ENCODE data around the gene RAVER2.
"Not testable (repeated sequence)": the region's sequence is repeated elsewhere in the genome, so short reads cannot be mapped to it uniquely, and the experiment has no call there.

The RAVER2 gene

GRCh38 chr1:64814427-64814826 is 69.6 kb downstream of the RAVER2 start:
- no peak for DNase-seq (ENCODE audit: low spot score)

- not testable (repeated sequence) for DNase-seq (ENCODE audit: low spot score)
Observed at GRCh38 chr1:64817364-64817763, 72.5 kb downstream of the RAVER2 start.

GRCh38 chr1:64820572-64820971 is 75.7 kb downstream of the RAVER2 start:
- DNase-seq (ENCODE audit: low spot score), result not testable (repeated sequence)

- DNase-seq (ENCODE audit: low spot score), result no peak
Observed at GRCh38 chr1:64822621-64823020, 77.7 kb downstream of the RAVER2 start.

- peak; percentile 90 for DNase-seq (ENCODE audit: low spot score)
Observed at GRCh38 chr1:64823691-64824476, 79.0 kb downstream of the RAVER2 start.

GRCh38 chr1:64826991-64827390 is 82.1 kb downstream of the RAVER2 start:
- DNase-seq (ENCODE audit: low spot score), result no peak

- no peak for DNase-seq (ENCODE audit: low spot score)
Observed at GRCh38 chr1:64828829-64829228, 84.0 kb downstream of the RAVER2 start.

- no peak for DNase-seq (ENCODE audit: low spot score)
Observed at GRCh38 chr1:64829411-64830029, 84.6 kb downstream of the RAVER2 start.

GRCh38 chr1:64830030-64830651 is 85.3 kb downstream of the RAVER2 start:
- DNase-seq (ENCODE audit: low spot score), result no peak

GRCh38 chr1:64834734-64835133 is 89.9 kb downstream of the RAVER2 start:
- no peak for DNase-seq (ENCODE audit: low spot score)

- no peak for DNase-seq (ENCODE audit: low spot score)
Observed at GRCh38 chr1:64836802-64837201, 91.9 kb downstream of the RAVER2 start.

- no peak for DNase-seq (ENCODE audit: low spot score)
Observed at GRCh38 chr1:64838486-64838885, 93.6 kb downstream of the RAVER2 start.

- no peak for DNase-seq (ENCODE audit: low spot score)
Observed at GRCh38 chr1:64839261-64839660, 94.4 kb downstream of the RAVER2 start.

- DNase-seq (ENCODE audit: low spot score), result no peak
Observed at GRCh38 chr1:64839732-64840405, 95.0 kb downstream of the RAVER2 start.

- no peak for DNase-seq (ENCODE audit: low spot score)
Observed at GRCh38 chr1:64841330-64842065, 96.6 kb downstream of the RAVER2 start.

- no peak for DNase-seq (ENCODE audit: low spot score)
Observed at GRCh38 chr1:64842224-64842623, 97.3 kb downstream of the RAVER2 start.

GRCh38 chr1:64843675-64844074 is 98.8 kb downstream of the RAVER2 start:
- no peak for DNase-seq (ENCODE audit: low spot score)

- no peak for DNase-seq (ENCODE audit: low spot score)
Observed at GRCh38 chr1:64844175-64844574, 99.3 kb downstream of the RAVER2 start.

GRCh38 chr1:64844609-64845008 is 99.7 kb downstream of the RAVER2 start:
- DNase-seq (ENCODE audit: low spot score), result no peak

GRCh38 chr1:64845831-64846425 is 101.1 kb downstream of the RAVER2 start:
- DNase-seq (ENCODE audit: low spot score), result peak; percentile 40

Data from pons (tissue), 1 donor.